HUES6 (cell line): ENCODE results near the gene DLST.

Experiments used
- H3K27ac ChIP-seq: 2 replicates; pipeline ENCODE4 v1.7.0; 2013; ENCODE audit warnings: low read depth, mild to moderate bottlenecking, low read length, inconsistent platforms
- H3K27me3 ChIP-seq: 2 replicates; pipeline ENCODE4 v1.6.1; 2013; ENCODE audit warnings: low read length; ENCODE audit not compliant: control insufficient read depth, insufficient read depth
- H3K36me3 ChIP-seq: 2 replicates; pipeline ENCODE4 v1.6.1; 2013; ENCODE audit warnings: low read length; ENCODE audit not compliant: control insufficient read depth, insufficient read depth
- H3K4me1 ChIP-seq: 2 replicates; pipeline ENCODE4 v1.6.1; 2013; ENCODE audit warnings: low read length; ENCODE audit not compliant: control insufficient read depth, insufficient read depth
- H3K4me3 ChIP-seq: 2 replicates; pipeline ENCODE4 v1.5.1; 2013; ENCODE audit warnings: low read depth, low read length
- H3K9ac ChIP-seq: one replicate; pipeline ENCODE4 v1.6.1; 2013; ENCODE audit warnings: mild to moderate bottlenecking, low read length
- H3K9me3 ChIP-seq: 2 replicates; pipeline ENCODE4 v1.6.1; 2013; ENCODE audit warnings: low read depth, low read length; ENCODE audit not compliant: control insufficient read depth, insufficient read depth

Gene DLST

GRCh38 chr14:74882103-74882920, 596 bp downstream of the DLST start:
- Histone ChIP-seq H3K27me3 (no peaks in the 10 kb centered on the region), H3K4me1 (peaks cover 37% of the 10 kb centered on the region), H3K9me3 (no peaks in the 10 kb centered on the region), H3K4me3 (peak overlapping the region; percentile 88), H3K9ac (peak overlapping the region; percentile 92), H3K36me3 (no peaks in the 10 kb centered on the region), H3K27ac (peak overlapping the region; percentile 24)

- no peaks in the 10 kb centered on the region for H3K9me3 ChIP-seq
- H3K4me1 ChIP-seq, result peaks cover 52% of the 10 kb centered on the region
- H3K9ac ChIP-seq, result no peak overlapping the region
- H3K4me3 ChIP-seq, result peak overlapping the region; percentile 21
- peaks cover 25% of the 10 kb centered on the region for H3K36me3 ChIP-seq
- H3K27ac ChIP-seq, result peak overlapping the region; percentile 46; the same call in 1 of the 2 replicates
- no peaks in the 10 kb centered on the region for H3K27me3 ChIP-seq
These were observed 4.3 kb downstream of the DLST start for GRCh38 chr14:74886001-74886400.

- Histone ChIP-seq H3K9ac (no peak overlapping the region), H3K4me1 (peaks cover 52% of the 10 kb centered on the region), H3K27me3 (no peaks in the 10 kb centered on the region), H3K9me3 (no peaks in the 10 kb centered on the region), H3K27ac (peak overlapping the region; percentile 45; the same call in 1 of the 2 replicates), H3K4me3 (no peak overlapping the region), H3K36me3 (peaks cover 49% of the 10 kb centered on the region)
These were observed 6.7 kb downstream of the DLST start for GRCh38 chr14:74888164-74889158.

- Histone ChIP-seq H3K36me3 (peaks cover 66% of the 10 kb centered on the region), H3K4me1 (peaks cover 35% of the 10 kb centered on the region), H3K27me3 (no peaks in the 10 kb centered on the region), H3K9ac (no peak overlapping the region), H3K4me3 (no peak overlapping the region), H3K9me3 (no peaks in the 10 kb centered on the region), H3K27ac (no peak overlapping the region)
These were observed 8.5 kb downstream of the DLST start for GRCh38 chr14:74890262-74890661.

GRCh38 chr14:74891870-74892269, 10.2 kb downstream of the DLST start:
- no peak overlapping the region for H3K27ac ChIP-seq
- H3K27me3 ChIP-seq, result no peaks in the 10 kb centered on the region
- H3K4me3 ChIP-seq, result no peak overlapping the region
- H3K9ac ChIP-seq, result no peak overlapping the region
- no peaks in the 10 kb centered on the region for H3K9me3 ChIP-seq
- peaks cover 82% of the 10 kb centered on the region for H3K36me3 ChIP-seq
- peaks cover 19% of the 10 kb centered on the region for H3K4me1 ChIP-seq

- no peaks in the 10 kb centered on the region for H3K9me3 ChIP-seq
- peaks cover 12% of the 10 kb centered on the region for H3K4me1 ChIP-seq
- no peak overlapping the region for H3K9ac ChIP-seq
- peaks cover 88% of the 10 kb centered on the region for H3K36me3 ChIP-seq
- H3K4me3 ChIP-seq, result no peak overlapping the region
- no peaks in the 10 kb centered on the region for H3K27me3 ChIP-seq
- H3K27ac ChIP-seq, result no peak overlapping the region
These were observed 11.0 kb downstream of the DLST start for GRCh38 chr14:74892745-74893144.

- peaks cover 94% of the 10 kb centered on the region for H3K36me3 ChIP-seq
- H3K27me3 ChIP-seq, result no peaks in the 10 kb centered on the region
- no peak overlapping the region for H3K4me3 ChIP-seq
- H3K4me1 ChIP-seq, result peaks cover 3% of the 10 kb centered on the region
- no peaks in the 10 kb centered on the region for H3K9me3 ChIP-seq
- no peak overlapping the region for H3K9ac ChIP-seq
- no peak overlapping the region for H3K27ac ChIP-seq
These were observed 11.9 kb downstream of the DLST start for GRCh38 chr14:74893614-74894091.

- Histone ChIP-seq H3K9me3 (no peaks in the 10 kb centered on the region), H3K4me3 (no peak overlapping the region), H3K9ac (no peak overlapping the region), H3K36me3 (peaks cover 99% of the 10 kb centered on the region), H3K27ac (no peak overlapping the region), H3K4me1 (no peaks in the 10 kb centered on the region), H3K27me3 (no peaks in the 10 kb centered on the region)
These were observed 14.7 kb downstream of the DLST start for GRCh38 chr14:74896400-74896799.

- no peak overlapping the region for H3K9ac ChIP-seq
- H3K9me3 ChIP-seq, result no peaks in the 10 kb centered on the region
- no peak overlapping the region for H3K27ac ChIP-seq
- H3K27me3 ChIP-seq, result no peaks in the 10 kb centered on the region
- H3K4me1 ChIP-seq, result no peaks in the 10 kb centered on the region
- H3K36me3 ChIP-seq, result peaks cover 99% of the 10 kb centered on the region
- H3K4me3 ChIP-seq, result no peak overlapping the region
These were observed 15.9 kb downstream of the DLST start for GRCh38 chr14:74897642-74898041.

- Histone ChIP-seq H3K27ac (no peak overlapping the region), H3K9me3 (no peaks in the 10 kb centered on the region), H3K36me3 (peaks cover 99% of the 10 kb centered on the region), H3K9ac (no peak overlapping the region), H3K4me1 (no peaks in the 10 kb centered on the region), H3K4me3 (no peak overlapping the region), H3K27me3 (no peaks in the 10 kb centered on the region)
These were observed 16.4 kb downstream of the DLST start for GRCh38 chr14:74898083-74898482.

- no peaks in the 10 kb centered on the region for H3K4me1 ChIP-seq
- H3K36me3 ChIP-seq, result peaks cover 97% of the 10 kb centered on the region
- no peaks in the 10 kb centered on the region for H3K27me3 ChIP-seq
- no peak overlapping the region for H3K27ac ChIP-seq
- H3K9ac ChIP-seq, result no peak overlapping the region
- no peaks in the 10 kb centered on the region for H3K9me3 ChIP-seq
- H3K4me3 ChIP-seq, result no peak overlapping the region
These were observed 17.0 kb downstream of the DLST start for GRCh38 chr14:74898694-74899093.
